ENCODE data around the gene FUCA1. TPM values are rescaled to one million over a fixed set of nuclear protein-coding genes. Genes with fewer than 3 reads are reported as not detected.
A peak's percentile ranks its signal among the peaks of the same experiment; 100 is the strongest.

The FUCA1 gene
- total RNA-seq, 4 donors from 2014 or later, result 8.1 to 15.4 (median 12.4) TPM

DNA sequence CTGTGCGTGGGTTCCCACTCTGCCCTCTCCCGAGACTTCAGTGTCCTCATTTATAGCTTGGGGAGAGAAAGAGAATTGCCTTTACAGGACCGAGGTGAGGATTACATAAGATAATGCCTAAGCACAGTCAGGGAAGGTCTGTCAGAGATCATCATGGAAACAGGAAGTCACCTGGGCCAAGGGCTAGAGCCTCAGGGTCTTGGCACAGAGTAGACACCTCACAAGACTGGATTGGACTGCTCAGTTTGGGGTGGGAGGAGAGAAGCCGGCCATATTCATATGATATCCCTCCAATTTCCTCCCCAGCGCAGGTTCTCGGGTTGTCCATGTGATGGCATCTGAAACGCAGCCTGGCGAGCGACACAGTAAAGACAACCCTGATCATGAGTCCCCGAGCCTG is 41.3 kb upstream of the FUCA1 start:
- Histone ChIP-seq H3K27ac (no peak overlapping the region), H3K27me3 (peaks cover 10 to 19% (median 12%) of the 10 kb centered on the region in 3 donors), H3K4me3 (no peak overlapping the region), H3K4me1 (no peaks in the 10 kb centered on the region), H3K9me3 (no peaks in the 10 kb centered on the region), H3K36me3 (no peaks in the 10 kb centered on the region)
- in situ Hi-C loops (cut with MboI; ENCODE audit: low sequenced_read_pairs in 4 of 4) (no loop called here), intact Hi-C loops (cut with DNase I; ENCODE audit: low total_unique reads) (no loop called here)
- DNase-seq, result no peak
- peak in 1 of 2 donors; percentile 30 for ATAC-seq
- no peak for TF ChIP-seq POLR2A (IDR thresholded peaks at IDR 0.05)
- TF ChIP-seq, protein P1, sequence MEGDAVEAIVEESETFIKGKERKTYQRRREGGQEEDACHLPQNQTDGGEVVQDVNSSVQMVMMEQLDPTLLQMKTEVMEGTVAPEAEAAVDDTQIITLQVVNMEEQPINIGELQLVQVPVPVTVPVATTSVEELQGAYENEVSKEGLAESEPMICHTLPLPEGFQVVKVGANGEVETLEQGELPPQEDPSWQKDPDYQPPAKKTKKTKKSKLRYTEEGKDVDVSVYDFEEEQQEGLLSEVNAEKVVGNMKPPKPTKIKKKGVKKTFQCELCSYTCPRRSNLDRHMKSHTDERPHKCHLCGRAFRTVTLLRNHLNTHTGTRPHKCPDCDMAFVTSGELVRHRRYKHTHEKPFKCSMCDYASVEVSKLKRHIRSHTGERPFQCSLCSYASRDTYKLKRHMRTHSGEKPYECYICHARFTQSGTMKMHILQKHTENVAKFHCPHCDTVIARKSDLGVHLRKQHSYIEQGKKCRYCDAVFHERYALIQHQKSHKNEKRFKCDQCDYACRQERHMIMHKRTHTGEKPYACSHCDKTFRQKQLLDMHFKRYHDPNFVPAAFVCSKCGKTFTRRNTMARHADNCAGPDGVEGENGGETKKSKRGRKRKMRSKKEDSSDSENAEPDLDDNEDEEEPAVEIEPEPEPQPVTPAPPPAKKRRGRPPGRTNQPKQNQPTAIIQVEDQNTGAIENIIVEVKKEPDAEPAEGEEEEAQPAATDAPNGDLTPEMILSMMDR (IDR thresholded peaks at IDR 0.05 in 4 of 5, conservative IDR thresholded peaks at IDR 0.05 in 1 of 5), result no peak

DNA sequence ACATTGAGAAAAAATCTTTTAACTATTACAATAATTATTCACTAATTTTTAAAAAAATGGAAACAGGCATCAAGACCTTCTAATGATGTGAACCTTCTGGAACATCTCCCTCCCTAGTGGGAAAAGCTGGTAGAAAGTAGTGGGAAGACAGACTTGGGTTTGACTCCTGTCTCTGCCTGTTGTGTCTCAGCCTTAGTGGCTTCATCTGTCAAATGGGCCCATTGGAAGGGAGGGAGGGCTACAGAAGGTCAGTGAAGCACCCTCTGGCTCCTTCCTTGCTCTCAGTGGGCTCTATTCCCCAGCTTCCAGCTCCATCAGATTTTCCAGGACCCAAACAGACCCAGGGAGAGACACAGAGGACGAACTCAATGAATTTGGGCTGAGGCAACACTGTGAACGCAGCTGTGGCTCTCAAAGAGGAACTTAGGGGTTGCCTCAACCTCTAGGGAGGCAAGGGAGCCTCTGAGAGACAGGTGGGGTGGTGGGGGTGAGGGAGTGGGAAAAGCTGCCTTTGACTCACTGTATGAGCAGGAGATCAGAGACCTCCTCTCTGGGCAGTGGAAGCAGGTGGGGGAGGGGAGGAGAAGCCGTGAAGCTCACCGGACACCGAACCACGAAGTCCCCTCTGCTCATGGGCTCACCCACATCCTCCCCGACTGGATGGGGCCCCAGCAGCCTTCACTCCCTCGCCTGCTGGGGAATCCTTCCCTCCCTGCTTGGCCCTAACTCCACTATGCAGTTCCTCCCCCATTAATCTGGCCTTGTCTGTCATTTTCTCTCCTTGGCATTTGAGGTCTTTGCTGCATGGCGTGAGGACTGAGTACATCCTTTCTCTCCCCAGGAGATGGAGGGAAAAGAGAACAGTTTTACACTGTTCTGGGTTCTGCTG is 40.6 kb upstream of the FUCA1 start:
- Histone ChIP-seq H3K27me3 (peaks cover 17 to 26% (median 19%) of the 10 kb centered on the region in 3 donors), H3K4me3 (no peak overlapping the region), H3K27ac (no peak overlapping the region), H3K36me3 (no peaks in the 10 kb centered on the region), H3K9me3 (no peaks in the 10 kb centered on the region), H3K4me1 (no peaks in the 10 kb centered on the region)
- intact Hi-C loops (cut with DNase I; ENCODE audit: low total_unique reads) (no loop called here), in situ Hi-C loops (cut with MboI; ENCODE audit: low sequenced_read_pairs in 4 of 4) (no loop called here)
- no peak for DNase-seq
- no peak for TF ChIP-seq POLR2A (IDR thresholded peaks at IDR 0.05)
- TF ChIP-seq, protein P1 (IDR thresholded peaks at IDR 0.05 in 4 of 5, conservative IDR thresholded peaks at IDR 0.05 in 1 of 5), result no peak
- no peak for ATAC-seq

DNA sequence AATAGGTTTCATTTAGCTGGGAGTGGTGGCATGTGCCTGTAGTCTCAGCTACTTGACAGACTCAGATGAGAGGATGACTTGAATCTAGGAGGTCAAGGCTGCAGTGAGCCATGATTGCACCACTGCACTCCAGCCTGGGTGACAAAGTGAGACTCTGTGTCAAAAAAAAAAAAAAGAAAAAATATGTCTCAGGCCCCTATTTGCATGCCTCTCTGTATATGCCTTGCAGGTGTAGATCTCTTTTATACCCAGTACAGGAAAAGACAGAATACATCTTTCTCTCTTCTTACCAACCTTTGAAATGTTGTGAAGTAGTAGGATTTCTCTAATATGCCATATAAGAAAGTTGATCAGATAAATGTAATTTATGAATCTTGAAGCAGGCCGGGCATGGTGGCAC is 38.6 kb upstream of the FUCA1 start:
- in situ Hi-C loops (cut with MboI; ENCODE audit: low sequenced_read_pairs in 4 of 4), result no loop called here
- Histone ChIP-seq H3K36me3 (no peaks in the 10 kb centered on the region), H3K9me3 (no peaks in the 10 kb centered on the region), H3K27me3 (peaks cover 27 to 34% (median 31%) of the 10 kb centered on the region in 3 donors), H3K4me3 (no peak overlapping the region), H3K4me1 (no peaks in the 10 kb centered on the region), H3K27ac (no peak overlapping the region)
- intact Hi-C loops (cut with DNase I; ENCODE audit: low total_unique reads), result no loop called here
- DNase-seq (no peak), ATAC-seq (no peak)
- TF ChIP-seq, protein P1 (IDR thresholded peaks at IDR 0.05 in 4 of 5, conservative IDR thresholded peaks at IDR 0.05 in 1 of 5), result no peak
- TF ChIP-seq POLR2A (IDR thresholded peaks at IDR 0.05), result no peak

DNA sequence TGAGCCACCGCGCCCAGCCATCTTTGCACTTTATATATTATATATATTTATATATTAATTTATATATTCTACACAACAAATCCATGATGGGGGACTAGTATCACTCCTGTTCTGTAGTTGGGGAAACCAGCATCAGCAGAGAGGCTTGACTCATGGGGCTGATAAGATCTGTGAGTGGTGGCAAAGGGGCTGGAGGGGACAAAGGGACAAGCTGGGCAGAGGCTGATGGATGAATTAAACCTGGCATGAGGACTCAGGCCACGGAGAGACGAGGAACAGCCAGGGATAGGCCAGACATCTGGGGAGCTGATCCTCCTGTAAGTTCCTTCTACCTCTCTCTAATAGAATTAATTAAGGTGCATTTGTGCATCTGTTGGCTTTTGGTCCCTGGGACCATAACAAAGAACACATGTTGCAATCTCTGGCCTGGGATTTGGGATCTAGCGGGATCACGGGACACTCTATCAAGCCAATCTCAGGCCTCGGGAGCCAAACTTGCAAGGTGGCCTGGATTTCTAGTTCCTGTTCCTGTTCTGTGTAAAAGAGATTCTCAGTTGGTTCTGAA is 37.5 kb upstream of the FUCA1 start:
- no peak overlapping the region for H3K4me3 ChIP-seq
- H3K27me3 ChIP-seq, result peaks cover 27 to 36% (median 34%) of the 10 kb centered on the region in 3 donors
- ATAC-seq (no peak), DNase-seq (no peak)
- H3K4me1 ChIP-seq, result no peaks in the 10 kb centered on the region
- in situ Hi-C loops (cut with MboI; ENCODE audit: low sequenced_read_pairs in 4 of 4), result no loop called here
- no peaks in the 10 kb centered on the region for H3K9me3 ChIP-seq
- TF ChIP-seq, protein P1 (IDR thresholded peaks at IDR 0.05 in 4 of 5, conservative IDR thresholded peaks at IDR 0.05 in 1 of 5), result no peak
- TF ChIP-seq POLR2A (IDR thresholded peaks at IDR 0.05), result no peak
- intact Hi-C loops (cut with DNase I; ENCODE audit: low total_unique reads), result no loop called here
- no peak overlapping the region for H3K27ac ChIP-seq
- H3K36me3 ChIP-seq, result no peaks in the 10 kb centered on the region
